Activated CD4-positive, alpha-beta T cell treated with anti-CD3 and anti-CD28 coated beads for 24 hours (primary cell): ENCODE data around the gene DGKB.

Source experiments
- DNase-seq, 2 donors: peaks; one replicate each; pipeline ENCODE4 v3.0.0-alpha.2; 2020; ENCODE audit warnings: low read depth in 2 of 2

DGKB gene

GRCh38 chr7:14688208-14688607 is 214.3 kb downstream of the DGKB start:
- no peak for DNase-seq

GRCh38 chr7:14687777-14688176 is 214.8 kb downstream of the DGKB start:
- DNase-seq: no peak

- no peak for DNase-seq
Measured at GRCh38 chr7:14687241-14687640, 215.3 kb downstream of the DGKB start.

GRCh38 chr7:14685167-14685566 is 217.4 kb downstream of the DGKB start:
- no peak for DNase-seq

GRCh38 chr7:14682910-14683465 is 219.6 kb downstream of the DGKB start:
- no peak for DNase-seq

GRCh38 chr7:14676896-14677295 is 225.7 kb downstream of the DGKB start:
- no peak for DNase-seq

- DNase-seq: no peak
Measured at GRCh38 chr7:14673202-14673601, 229.3 kb downstream of the DGKB start.

GRCh38 chr7:14666913-14667312 is 235.6 kb downstream of the DGKB start:
- no peak for DNase-seq

GRCh38 chr7:14666304-14666703 is 236.2 kb downstream of the DGKB start:
- no peak for DNase-seq

GRCh38 chr7:14639801-14640200 is 262.8 kb downstream of the DGKB start:
- no peak for DNase-seq

- DNase-seq: no peak
Measured at GRCh38 chr7:14639329-14639728, 263.2 kb downstream of the DGKB start.

- DNase-seq: no peak
Measured at GRCh38 chr7:14637968-14638367, 264.6 kb downstream of the DGKB start.

- no peak for DNase-seq
Measured at GRCh38 chr7:14635955-14636354, 266.6 kb downstream of the DGKB start.

GRCh38 chr7:14630048-14630447 is 272.5 kb downstream of the DGKB start:
- no peak for DNase-seq

GRCh38 chr7:14628516-14628915 is 274.0 kb downstream of the DGKB start:
- DNase-seq: no peak

- no peak for DNase-seq
Measured at GRCh38 chr7:14626076-14626475, 276.5 kb downstream of the DGKB start.

- no peak for DNase-seq
Measured at GRCh38 chr7:14622559-14622958, 280.0 kb downstream of the DGKB start.

- no peak for DNase-seq
Measured at GRCh38 chr7:14606101-14606500, 296.4 kb downstream of the DGKB start.

GRCh38 chr7:14604606-14605005 is 297.9 kb downstream of the DGKB start:
- DNase-seq: no peak

- no peak for DNase-seq
Measured at GRCh38 chr7:14602851-14603250, 299.7 kb downstream of the DGKB start.

GRCh38 chr7:14600766-14601367 is 301.7 kb downstream of the DGKB start:
- DNase-seq: no peak

GRCh38 chr7:14598978-14599377 is 303.6 kb downstream of the DGKB start:
- no peak for DNase-seq

- no peak for DNase-seq
Measured at GRCh38 chr7:14596421-14596820, 306.1 kb downstream of the DGKB start.

GRCh38 chr7:14590206-14590605 is 312.3 kb downstream of the DGKB start:
- no peak for DNase-seq
